ENCODE measurements around the gene LARGE1.

DNA sequence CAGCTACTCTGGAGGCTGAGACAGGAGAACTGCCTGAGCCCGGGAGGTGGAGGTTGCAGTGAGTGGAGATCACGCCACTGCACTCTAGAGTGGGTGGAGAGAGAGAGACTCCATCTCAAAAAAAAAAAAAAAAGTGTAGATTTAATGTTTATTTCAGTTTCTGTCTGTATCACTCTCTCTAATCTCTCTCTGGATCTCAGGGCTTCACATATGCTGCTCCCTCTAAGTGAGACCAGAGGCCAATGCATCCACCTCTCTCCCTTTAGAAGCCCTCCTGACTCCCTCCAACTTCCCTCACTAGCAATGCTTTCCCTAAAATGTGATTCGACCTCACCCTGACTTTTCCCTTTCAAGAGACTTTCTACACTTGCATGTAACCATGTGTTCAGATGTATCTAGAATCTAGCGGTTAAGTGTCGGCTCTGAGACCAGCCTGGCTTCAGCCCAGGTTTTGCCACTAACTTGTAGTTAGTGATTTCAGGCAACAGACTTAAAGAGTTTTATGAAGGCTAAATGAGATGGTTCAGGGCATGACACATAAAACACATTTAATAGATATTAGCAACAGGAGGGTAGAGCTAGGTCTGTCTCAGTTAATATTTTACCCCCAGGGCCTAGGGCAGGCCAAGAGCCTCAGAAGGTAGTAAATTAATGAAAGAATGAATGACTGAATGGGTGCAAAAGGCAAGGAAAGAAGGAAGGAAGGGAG, 364.3 kb downstream of the LARGE1 start:
- TF ChIP-seq SIN3A (IDR thresholded peaks at IDR 0.05; ENCODE audit: borderline replicate concordance, insufficient read depth, low read length) (no peak), POLR2AphosphoS5 (IDR thresholded peaks at IDR 0.05; ENCODE audit: low read depth, low read length) (no peak)
- TF ChIP-seq, protein P1, sequence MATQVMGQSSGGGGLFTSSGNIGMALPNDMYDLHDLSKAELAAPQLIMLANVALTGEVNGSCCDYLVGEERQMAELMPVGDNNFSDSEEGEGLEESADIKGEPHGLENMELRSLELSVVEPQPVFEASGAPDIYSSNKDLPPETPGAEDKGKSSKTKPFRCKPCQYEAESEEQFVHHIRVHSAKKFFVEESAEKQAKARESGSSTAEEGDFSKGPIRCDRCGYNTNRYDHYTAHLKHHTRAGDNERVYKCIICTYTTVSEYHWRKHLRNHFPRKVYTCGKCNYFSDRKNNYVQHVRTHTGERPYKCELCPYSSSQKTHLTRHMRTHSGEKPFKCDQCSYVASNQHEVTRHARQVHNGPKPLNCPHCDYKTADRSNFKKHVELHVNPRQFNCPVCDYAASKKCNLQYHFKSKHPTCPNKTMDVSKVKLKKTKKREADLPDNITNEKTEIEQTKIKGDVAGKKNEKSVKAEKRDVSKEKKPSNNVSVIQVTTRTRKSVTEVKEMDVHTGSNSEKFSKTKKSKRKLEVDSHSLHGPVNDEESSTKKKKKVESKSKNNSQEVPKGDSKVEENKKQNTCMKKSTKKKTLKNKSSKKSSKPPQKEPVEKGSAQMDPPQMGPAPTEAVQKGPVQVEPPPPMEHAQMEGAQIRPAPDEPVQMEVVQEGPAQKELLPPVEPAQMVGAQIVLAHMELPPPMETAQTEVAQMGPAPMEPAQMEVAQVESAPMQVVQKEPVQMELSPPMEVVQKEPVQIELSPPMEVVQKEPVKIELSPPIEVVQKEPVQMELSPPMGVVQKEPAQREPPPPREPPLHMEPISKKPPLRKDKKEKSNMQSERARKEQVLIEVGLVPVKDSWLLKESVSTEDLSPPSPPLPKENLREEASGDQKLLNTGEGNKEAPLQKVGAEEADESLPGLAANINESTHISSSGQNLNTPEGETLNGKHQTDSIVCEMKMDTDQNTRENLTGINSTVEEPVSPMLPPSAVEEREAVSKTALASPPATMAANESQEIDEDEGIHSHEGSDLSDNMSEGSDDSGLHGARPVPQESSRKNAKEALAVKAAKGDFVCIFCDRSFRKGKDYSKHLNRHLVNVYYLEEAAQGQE (IDR thresholded peaks at IDR 0.05; ENCODE audit: insufficient read depth in 1 of 2, low read depth in 2 of 2, low read length in 2 of 2), result no peak
